Effector memory CD4-positive, alpha-beta T cell (primary cell): ENCODE data around the gene BTBD17.
A peak's percentile ranks its signal among the peaks of the same experiment; 100 is the strongest.

Experiments used
- DNase-seq, 3 donors: peaks; one replicate each; pipeline ENCODE4 v3.0.0-alpha.2; 2020
- H3K27ac ChIP-seq: 2 replicates; pipeline ENCODE4 v1.7.0; 2013; ENCODE audit warnings: mild to moderate bottlenecking, low read length, moderate library complexity; ENCODE audit not compliant: insufficient read depth, poor library complexity, severe bottlenecking
- H3K27me3 ChIP-seq: replicated peaks from 2 replicates; pipeline ENCODE4 v1.7.0; 2013; ENCODE audit warnings: mild to moderate bottlenecking, low read length; ENCODE audit not compliant: insufficient read depth, control insufficient read depth, poor library complexity, severe bottlenecking
- H3K36me3 ChIP-seq: 2 replicates; pipeline ENCODE4 v1.7.0; 2013; ENCODE audit warnings: mild to moderate bottlenecking, low read length, moderate library complexity; ENCODE audit not compliant: control insufficient read depth, insufficient read depth
- H3K4me1 ChIP-seq: 2 replicates; pipeline ENCODE4 v1.7.0; 2013; ENCODE audit warnings: low read length, mild to moderate bottlenecking; ENCODE audit not compliant: control insufficient read depth, insufficient read depth, poor library complexity, severe bottlenecking
- H3K4me3 ChIP-seq: 2 replicates; pipeline ENCODE4 v1.7.0; 2013; ENCODE audit warnings: low read length, low read depth, mild to moderate bottlenecking; ENCODE audit not compliant: insufficient read depth, poor library complexity, severe bottlenecking
- H3K9me3 ChIP-seq: 2 replicates; pipeline ENCODE4 v1.7.0; 2013; ENCODE audit warnings: mild to moderate bottlenecking, low read length, moderate library complexity; ENCODE audit not compliant: control insufficient read depth

Gene BTBD17

DNA sequence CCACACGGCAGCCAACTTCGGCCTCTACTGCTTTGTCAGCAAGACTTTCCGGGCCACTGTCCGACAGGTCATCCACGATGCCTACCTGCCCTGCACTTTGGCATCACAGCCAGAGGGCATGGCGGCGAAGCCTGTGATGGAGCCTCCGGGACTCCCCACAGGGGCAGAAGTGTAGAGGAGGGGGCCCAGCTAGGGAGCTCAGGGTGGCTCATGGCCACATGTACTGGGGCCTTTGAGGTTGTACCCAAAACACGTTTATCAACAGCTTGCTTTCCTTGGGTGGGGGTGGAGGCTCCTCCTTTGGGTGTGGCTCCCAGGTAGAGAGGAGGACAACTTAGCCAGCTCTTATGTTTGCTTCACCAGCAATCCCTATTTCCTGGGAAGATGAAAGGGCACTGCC, 10.8 kb upstream of the BTBD17 start:
- no peaks in the 10 kb centered on the region for H3K9me3 ChIP-seq
- no peak overlapping the region for H3K4me3 ChIP-seq
- H3K27ac ChIP-seq, result no peak overlapping the region
- H3K4me1 ChIP-seq, result peaks cover 15% of the 10 kb centered on the region
- no peak for DNase-seq
- no peaks in the 10 kb centered on the region for H3K27me3 ChIP-seq
- H3K36me3 ChIP-seq, result no peaks in the 10 kb centered on the region

DNA sequence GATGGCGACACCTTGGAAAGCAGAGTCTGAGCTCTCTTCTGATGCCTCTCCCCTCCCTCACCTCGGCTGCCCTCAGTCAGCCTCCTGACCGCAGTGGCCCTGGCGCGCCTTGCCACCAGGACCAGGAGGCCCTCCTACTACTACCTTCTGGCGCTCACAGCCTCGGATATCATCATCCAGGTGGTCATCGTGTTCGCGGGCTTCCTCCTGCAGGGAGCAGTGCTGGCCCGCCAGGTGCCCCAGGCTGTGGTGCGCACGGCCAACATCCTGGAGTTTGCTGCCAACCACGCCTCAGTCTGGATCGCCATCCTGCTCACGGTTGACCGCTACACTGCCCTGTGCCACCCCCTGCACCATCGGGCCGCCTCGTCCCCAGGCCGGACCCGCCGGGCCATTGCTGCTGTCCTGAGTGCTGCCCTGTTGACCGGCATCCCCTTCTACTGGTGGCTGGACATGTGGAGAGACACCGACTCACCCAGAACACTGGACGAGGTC, 10.0 kb upstream of the BTBD17 start:
- Histone ChIP-seq H3K4me1 (peaks cover 15% of the 10 kb centered on the region), H3K36me3 (no peaks in the 10 kb centered on the region), H3K4me3 (no peak overlapping the region), H3K9me3 (no peaks in the 10 kb centered on the region), H3K27me3 (no peaks in the 10 kb centered on the region), H3K27ac (no peak overlapping the region)
- no peak for DNase-seq

DNA sequence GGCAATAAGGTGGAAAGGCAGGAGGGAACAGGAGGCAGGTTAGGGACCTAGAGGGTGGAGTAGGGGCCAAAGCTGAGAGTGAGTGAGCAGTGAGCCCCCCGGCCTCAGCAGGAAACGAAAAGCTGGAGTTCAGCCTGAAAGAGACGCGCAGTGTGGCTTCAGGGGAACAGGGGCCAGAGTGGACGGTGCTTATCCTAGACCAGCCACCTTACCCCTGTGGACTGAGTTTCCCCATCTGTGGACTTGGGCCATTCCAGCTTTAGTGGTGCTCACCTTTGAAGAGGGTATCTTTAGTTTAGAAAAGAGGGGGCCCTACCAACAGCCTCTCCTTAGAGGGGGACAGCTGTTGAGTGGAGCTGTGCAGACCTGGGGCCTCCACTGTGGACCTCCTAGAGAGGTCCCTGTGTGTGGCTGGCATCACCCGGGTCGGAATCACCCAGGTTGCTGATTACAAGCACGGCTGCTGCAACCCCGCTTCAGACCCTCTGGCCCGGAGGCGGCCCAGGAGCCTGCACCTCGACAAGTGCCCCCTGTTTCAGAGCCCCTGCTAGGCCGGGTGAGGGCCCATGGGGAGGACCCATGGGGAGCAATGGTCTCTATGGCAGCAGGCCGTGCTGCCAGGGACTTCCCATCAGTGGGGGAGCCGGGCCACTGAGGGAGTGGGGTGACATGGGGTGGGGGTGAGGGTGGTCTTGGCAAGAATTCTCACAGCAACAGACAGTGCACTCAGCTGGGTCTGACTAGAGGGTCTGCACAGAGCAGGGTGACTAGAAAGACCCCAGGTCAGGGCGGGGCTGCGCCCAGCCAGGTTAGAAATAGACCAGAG, 8.2 kb upstream of the BTBD17 start:
- H3K27me3 ChIP-seq, result no peaks in the 10 kb centered on the region
- peaks cover 15% of the 10 kb centered on the region for H3K4me1 ChIP-seq
- no peak overlapping the region for H3K4me3 ChIP-seq
- DNase-seq, result no peak
- no peak overlapping the region for H3K27ac ChIP-seq
- H3K36me3 ChIP-seq, result no peaks in the 10 kb centered on the region
- no peaks in the 10 kb centered on the region for H3K9me3 ChIP-seq

DNA sequence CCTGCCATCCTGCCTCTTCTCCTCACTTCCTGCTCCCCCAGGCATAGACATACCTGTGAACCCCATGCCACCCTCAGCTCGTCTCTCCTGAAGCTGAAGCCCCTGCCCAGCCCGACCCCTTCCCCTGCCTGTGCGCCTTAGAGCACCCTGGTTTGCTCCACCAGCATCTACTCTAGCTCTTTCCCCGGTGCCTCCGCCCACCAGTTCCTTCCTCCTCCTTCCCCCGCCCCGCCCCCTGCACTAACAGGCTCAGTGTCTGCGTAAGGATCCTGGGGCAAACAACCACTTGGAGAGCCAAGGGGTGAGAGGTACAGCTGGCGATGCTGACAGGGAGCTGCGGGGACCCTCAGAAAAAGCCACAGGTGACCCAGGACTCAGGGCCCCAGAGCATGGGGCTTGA, 7.6 kb upstream of the BTBD17 start:
- no peaks in the 10 kb centered on the region for H3K36me3 ChIP-seq

DNA sequence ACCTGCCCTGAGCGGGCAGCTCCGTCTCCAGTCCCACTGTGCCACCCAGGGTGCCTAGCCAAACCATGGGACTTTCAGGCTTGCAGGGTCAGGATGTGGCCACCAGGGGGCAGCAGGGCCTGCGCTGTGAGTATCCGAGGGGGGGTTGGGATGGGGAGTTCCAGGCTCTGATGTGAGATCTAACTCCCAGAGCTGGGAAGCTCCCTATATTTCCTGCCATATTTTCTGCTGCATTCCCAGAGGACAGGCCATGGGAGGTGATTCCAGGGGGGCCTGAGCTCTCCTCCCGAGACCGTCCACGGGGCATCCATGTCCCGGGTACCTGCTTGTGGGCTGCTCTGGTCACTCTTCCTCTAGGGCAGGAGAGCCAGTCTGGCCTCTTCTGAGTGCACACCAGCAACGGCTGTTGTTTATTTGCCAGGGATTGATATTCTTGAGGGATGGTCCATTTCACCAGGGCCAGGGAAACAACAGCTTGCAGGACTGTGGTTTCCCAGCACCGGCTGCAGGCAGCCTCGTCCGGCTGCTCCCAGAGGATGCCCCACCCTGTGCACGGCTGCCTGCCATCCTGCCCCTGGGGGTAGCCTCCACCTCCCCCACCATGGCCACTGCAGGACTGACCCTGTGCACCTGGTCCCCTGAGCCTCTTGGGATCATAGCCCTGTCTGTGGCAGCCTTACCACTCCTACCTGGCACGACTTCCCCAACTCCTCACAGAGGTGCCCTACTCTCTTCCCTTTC, 6.8 kb upstream of the BTBD17 start:
- no peaks in the 10 kb centered on the region for H3K36me3 ChIP-seq
- peak; percentile 47 to 67 (median 51) for DNase-seq
- no peak overlapping the region for H3K4me3 ChIP-seq
- H3K27me3 ChIP-seq, result no peaks in the 10 kb centered on the region
- no peaks in the 10 kb centered on the region for H3K9me3 ChIP-seq
- H3K4me1 ChIP-seq, result peaks cover 15% of the 10 kb centered on the region
- no peak overlapping the region for H3K27ac ChIP-seq

More for the DNA sequence above, 7.6 kb upstream of the BTBD17 start:
- H3K9me3 ChIP-seq, result no peaks in the 10 kb centered on the region
- peaks cover 15% of the 10 kb centered on the region for H3K4me1 ChIP-seq
- no peak overlapping the region for H3K27ac ChIP-seq
- DNase-seq, result peak in 2 of 3 donors; percentile 29 to 34
- no peaks in the 10 kb centered on the region for H3K27me3 ChIP-seq
- no peak overlapping the region for H3K4me3 ChIP-seq

DNA sequence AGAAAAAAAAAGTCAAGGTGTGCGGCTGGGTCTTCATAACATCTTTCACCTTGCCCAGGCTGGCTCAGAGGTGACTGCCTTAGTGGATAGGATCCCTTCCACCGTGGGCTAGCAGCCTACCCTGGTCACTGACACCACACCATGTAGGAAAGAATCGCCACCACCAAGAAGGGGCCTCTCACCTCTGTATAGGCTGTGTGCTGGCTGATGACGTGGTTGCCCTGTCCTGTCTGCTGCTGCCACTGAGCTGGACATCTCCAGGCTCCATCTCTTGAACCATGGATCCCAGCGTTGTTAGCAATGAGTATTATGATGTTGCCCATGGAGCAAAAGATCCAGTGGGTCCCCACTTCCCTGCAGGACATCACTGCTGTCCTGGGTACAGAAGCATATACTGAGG, 5.5 kb upstream of the BTBD17 start, which contains the start of gene GPR142:
GPR142 (plus strand) TSS at position 301 of the 400 bp plus-strand sequence. CDS start 2,035 bp downstream, outside the sequence.
- Histone ChIP-seq H3K4me3 (no peak within 1 kb of the TSS), H3K27me3 (no peaks in the 10 kb centered on the region), H3K4me1 (peaks cover 15% of the 10 kb centered on the region), H3K27ac (no peak within 1 kb of the TSS), H3K36me3 (no peaks in the 10 kb centered on the region), H3K9me3 (no peaks in the 10 kb centered on the region)
- no peak for DNase-seq

DNA sequence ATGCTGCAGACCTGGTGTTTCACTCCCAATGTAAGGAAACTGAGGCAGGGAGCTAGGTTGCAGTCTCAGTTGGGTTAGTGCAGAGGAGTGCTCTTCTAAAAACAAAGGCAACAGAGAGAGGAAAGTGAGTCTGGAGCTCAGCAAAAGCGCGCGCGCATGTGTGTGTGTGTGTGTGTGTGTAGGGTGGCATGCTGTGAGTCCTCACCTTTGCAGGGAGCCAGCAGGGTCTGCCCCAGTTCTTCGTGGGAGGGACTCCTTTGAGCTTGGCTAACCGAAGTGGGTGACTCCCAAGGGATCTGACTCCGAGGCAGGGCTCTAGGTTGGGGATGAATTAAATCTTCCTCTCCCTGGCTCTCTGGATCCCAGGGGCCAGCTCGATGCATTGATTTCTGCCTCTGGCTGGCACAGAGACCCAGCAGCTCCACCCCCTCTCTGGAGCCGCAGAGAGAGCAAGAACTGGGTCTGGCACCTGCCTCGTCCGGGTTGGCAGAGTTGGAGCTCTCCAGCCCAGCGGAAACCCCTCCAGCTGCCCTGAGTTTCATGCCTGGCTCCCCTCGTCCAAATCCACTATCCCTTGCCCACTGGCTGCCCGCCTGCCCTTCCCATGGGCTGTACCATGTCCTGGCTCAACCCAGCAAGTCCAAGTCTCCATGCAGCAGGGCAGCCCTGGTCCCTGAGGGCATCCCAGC, 1.3 kb upstream of the BTBD17 start:
- H3K36me3 ChIP-seq, result no peaks in the 10 kb centered on the region
- H3K4me3 ChIP-seq, result no peak overlapping the region
- no peaks in the 10 kb centered on the region for H3K4me1 ChIP-seq
- no peak for DNase-seq
- H3K27me3 ChIP-seq, result peaks cover 14% of the 10 kb centered on the region
- no peaks in the 10 kb centered on the region for H3K9me3 ChIP-seq
- no peak overlapping the region for H3K27ac ChIP-seq

DNA sequence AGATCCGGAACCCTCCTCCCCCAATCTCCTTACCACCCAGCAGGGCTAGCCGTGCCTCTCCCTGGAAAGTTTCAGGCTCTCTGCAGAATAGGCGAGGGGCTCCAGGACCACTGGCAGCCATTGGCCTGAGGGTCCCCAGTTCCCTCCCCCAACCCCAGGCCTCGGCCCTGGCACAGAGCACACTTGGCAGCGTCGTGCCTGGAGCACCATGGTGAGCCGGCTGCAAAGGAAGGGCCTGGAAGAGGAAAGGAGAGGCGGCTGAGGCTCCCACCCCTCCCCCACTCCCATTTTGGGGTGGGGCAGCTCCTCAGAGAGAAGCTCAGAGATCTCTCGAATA, 369 bp upstream of the BTBD17 start:
- no peaks in the 10 kb centered on the region for H3K36me3 ChIP-seq
- no peak for DNase-seq
- no peaks in the 10 kb centered on the region for H3K9me3 ChIP-seq
- no peak overlapping the region for H3K4me3 ChIP-seq
- H3K27ac ChIP-seq, result no peak overlapping the region
- peaks cover 22% of the 10 kb centered on the region for H3K27me3 ChIP-seq
- H3K4me1 ChIP-seq, result peaks cover 6% of the 10 kb centered on the region

DNA sequence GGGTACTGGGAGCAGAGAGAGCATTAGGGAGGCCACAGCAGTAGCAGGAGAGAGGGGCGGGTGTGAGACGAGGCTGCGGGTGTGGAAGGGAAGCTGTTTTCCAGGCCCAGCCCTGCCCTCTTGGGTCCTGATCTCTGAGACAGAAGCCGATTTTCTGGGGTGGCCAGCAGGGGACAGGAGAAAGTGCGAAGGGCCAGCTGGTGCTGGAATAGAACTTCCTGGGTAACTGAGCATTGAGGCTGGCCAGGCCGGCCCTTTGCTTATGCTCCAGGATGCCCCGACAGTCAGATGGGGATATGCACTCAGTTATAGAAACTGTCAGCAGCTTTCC, 804 bp downstream of the BTBD17 start:
- peaks cover 24% of the 10 kb centered on the region for H3K27me3 ChIP-seq
- no peak for DNase-seq
- H3K4me1 ChIP-seq, result peaks cover 9% of the 10 kb centered on the region
- no peak overlapping the region for H3K27ac ChIP-seq
- H3K4me3 ChIP-seq, result no peak overlapping the region
- no peaks in the 10 kb centered on the region for H3K36me3 ChIP-seq
- no peaks in the 10 kb centered on the region for H3K9me3 ChIP-seq

DNA sequence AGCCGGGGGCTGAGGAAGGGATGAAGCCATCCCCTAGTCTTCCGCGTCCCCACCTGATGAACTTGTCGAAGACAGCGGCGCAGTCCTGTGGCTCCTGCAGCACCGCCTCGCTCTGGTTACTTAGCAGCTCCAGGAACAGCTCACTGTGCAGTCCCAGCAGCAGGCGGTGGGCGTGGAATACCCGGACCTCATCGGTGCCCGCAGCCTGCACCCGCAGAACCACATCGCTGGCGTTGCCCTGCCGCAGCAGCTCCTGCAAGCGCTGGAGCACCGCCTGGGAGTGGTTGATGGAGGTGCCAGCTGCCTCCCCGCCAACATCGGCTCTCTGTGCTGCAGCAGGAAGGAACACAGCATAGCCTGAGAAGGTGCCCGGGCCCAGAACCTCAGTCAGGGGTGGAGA, 1.8 kb downstream of the BTBD17 start:
- no peak overlapping the region for H3K27ac ChIP-seq
- peaks cover 24% of the 10 kb centered on the region for H3K27me3 ChIP-seq
- DNase-seq, result no peak
- no peaks in the 10 kb centered on the region for H3K36me3 ChIP-seq
- peaks cover 9% of the 10 kb centered on the region for H3K4me1 ChIP-seq
- H3K9me3 ChIP-seq, result no peaks in the 10 kb centered on the region
- H3K4me3 ChIP-seq, result no peak overlapping the region
